HG02973 (cell line): ENCODE results near the gene ARMH3.

ENCODE experiments used
- ATAC-seq: cut with Tn5 transposase; IDR thresholded peaks from one replicate; pipeline ENCODE4 v1.9.1; 2021; ENCODE audit warnings: moderate library complexity; ENCODE audit not compliant: unreplicated experiment

Gene ARMH3

GRCh38 chr10:101902032-101902819 is 153.7 kb downstream of the ARMH3 start:
- no peak for ATAC-seq

DNA sequence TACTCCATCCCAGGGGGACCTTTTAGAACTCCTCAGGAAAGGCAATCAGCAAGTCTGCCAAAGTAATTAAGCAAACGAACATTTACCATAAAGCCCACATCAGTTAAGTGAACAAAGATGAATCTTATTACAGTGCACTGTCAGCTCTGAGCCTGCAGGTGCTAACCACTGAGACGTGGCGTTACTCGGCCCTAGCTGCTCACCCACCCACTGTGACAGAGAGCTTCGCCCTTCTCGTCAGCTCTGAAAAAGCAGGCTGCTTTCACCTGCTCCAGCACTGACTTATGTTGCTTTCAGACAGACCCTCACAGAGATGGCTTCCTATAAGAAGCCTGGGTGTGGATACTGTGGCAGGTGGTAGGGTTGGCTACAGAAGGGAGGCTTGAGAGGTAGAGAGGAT is 154.6 kb downstream of the ARMH3 start:
- ATAC-seq = peak; percentile 64

DNA sequence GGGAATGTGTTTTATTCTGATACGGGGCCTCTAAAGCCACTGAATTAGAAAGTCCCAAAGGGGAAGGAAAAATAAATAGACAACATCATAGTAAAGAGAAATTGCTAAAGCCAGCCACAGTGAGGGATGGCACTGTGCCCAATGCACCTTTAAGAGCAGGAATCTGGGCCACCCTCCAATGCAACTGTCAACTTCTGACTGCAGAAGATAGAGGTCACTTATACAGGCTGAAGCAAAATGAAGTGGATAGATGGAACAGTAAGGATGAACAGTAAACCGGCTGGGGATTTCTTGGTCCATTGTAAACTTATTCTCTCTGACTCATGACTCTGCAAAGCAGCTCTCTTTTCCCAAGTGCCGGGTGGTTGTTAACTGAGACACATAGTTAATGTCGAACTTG is 158.3 kb downstream of the ARMH3 start:
- no peak for ATAC-seq

DNA sequence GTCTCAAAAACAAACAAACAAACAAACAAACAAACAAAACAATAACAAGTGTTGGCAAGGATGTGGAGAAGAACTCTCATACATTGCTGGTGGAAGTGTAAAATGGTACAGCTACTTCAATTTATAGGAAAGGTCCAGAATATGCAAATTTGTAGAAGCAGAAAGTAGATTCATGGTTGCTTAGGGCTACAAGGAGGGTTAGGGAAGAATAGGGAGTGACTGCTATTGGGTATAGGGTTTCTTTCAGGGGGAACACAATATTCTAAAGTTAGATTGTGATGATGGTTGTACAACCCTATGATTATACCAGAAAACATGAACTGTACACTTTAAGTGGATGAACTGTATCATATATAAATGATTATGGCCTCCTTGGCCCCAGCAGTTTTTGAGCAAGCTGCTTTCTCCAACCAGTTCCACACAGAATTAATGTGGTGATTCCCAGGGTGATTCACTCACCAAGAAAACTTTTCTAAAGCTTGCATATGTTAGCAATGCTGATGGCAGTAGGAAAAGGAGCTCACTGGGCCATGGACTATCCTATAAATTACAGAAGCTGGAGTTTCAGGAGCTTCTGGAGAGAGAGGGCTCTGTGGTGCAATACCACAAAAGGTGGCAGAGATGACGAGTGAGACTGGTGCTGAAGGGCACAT is 159.6 kb downstream of the ARMH3 start:
- no peak for ATAC-seq

GRCh38 chr10:101895781-101896180 is 160.2 kb downstream of the ARMH3 start:
- ATAC-seq = no peak

DNA sequence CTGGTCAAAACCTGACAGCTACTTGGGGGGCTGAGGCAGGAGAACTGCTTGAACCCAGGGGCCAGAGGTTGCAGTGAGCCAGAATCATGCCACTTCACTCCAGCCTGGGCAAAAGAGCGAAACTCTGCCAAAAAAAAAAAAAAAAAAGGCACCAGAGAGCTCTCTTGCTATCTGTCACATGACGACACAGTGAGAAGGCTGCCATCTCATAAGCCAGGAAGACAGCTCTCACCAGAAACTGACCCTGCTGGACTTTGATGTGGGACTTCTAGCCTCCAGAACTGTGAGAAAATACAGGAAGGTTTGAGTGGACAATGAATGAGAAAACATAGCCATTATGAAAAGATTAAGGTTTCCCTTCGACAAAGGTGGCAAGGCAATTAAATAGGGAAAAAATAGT is 161.2 kb downstream of the ARMH3 start:
- ATAC-seq = no peak

- no peak for ATAC-seq
These were observed 161.7 kb downstream of the ARMH3 start for GRCh38 chr10:101894266-101894665.

DNA sequence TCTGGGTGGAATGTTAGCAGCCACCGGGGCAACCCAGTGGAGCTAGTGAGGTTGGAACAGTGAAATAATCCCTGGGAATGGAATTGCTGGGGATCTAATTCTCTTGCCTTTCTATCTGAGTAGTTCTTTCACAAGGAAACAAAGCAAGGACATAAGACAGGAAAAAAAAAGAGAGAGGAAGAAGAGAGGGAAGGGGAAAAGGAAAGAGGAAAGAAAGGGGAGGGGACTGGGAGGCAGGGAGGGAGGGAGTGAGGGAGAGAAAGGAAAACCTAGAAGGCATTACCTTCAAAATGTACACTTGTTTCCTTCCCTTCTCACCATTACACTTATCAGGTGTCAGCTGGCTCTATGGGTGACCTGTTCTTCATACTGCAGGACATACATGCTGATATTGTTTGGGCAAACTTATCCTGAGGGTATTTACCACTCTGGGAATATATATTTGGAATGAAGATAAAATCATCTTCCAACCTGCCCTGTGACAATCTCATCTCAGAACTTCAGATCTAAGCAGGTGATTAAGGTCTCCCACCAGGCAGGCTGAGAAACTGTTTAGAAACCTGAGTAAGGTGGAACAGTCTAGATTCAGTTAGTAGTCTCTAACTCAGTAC is 162.4 kb downstream of the ARMH3 start:
- ATAC-seq = no peak

DNA sequence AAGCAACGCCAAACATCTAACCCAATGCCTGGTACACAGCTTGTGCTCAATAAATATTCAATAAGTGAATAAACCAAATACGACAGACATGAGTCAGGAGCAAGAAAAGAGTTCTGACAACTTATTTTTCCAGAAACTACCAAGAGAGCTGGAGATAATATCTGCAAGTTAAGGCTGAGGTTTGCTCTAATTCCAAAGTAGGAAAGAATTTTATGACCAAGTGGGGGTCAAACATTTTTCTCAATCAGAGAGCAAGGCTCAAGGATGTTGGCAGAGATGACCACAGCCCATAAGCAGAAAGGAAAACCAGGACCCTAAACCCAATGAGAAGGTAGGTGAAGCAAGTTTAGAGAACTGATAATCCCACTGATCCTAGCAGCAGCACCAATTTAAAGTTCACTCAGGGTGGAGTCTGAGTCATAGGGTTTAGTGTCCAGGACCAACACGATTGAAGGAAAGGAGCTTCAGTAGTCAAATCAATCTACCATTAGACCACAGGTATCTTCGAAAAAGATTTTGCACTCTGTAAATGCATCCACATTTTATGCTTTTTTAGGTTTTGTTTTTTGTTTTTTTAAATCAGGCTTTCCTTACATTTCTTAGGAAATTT is 163.1 kb downstream of the ARMH3 start:
- no peak for ATAC-seq

DNA sequence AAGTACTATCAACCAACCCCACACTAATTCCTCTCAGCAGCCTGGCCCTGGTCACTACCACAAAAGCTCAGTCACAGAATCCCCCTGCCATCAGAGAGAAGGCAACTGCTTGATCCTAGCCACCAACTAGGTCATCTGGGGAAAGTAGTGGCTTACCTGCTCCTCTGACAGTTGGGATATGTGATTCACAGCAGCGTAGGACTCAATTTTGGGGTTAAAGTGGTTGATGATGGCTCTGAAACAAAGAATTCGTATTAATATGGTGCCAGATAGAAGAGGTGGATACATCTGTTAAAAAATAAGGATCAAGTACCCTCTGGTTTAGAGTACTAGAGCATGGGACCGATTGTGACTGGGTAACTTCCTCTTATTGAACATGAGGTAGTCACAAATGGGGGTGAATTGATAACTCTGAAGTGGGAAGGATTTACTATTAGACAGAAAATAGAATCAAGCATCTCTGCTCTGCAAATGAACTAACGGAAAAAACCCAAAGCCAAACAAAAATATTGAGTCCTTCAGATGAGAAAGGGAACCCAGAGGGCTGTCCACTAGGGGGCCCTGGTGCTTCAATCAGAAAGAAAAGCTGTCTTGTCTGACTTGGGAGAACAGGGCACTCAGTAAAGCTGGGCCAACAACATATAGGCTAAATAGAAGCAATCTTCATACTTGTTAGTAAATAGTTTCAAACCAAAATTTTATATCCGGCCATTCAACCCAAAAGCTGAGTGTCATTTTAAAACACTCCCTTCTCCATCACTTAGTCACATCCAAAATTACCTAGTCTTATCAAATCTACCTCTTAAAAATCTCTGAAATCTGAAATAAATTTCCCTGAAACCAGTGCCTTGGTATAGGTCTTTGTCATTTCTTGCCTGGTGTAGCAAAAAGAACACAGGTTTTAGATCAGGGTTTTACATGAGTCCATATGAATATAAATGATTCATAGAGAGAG is 166.4 kb downstream of the ARMH3 start:
- ATAC-seq = no peak

DNA sequence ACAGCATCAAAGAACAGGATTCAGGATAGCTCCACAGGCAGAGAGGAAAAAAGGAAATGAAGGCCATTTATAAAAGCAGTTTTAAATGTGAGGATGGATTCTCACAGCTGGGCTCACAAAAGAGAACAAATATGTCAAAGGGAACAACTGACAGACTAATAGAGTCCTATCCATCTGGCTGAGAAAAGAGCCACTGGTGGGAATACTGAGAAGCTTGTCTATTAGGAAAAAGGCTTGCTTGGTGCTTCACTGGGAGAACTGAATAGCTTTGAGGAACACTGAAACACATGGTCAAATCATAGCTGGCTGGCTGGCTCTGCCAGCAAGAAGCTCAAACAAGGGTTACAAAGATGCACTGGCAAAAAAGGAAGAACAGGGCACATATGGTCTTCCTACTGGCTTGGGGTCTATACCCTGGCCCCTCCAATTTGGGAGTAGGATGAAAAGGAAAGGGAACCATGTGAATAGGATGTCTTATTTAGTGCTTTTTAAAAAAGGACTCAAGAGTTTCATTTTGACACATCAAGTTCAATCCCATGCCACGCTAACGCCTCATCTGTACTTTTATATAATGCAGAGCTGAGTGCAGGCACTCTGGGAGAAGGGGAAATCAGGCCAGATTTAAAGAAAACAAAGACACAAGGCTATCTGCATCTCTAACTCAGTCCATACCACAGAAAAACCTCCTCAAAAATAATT is 167.6 kb downstream of the ARMH3 start:
- ATAC-seq = no peak

DNA sequence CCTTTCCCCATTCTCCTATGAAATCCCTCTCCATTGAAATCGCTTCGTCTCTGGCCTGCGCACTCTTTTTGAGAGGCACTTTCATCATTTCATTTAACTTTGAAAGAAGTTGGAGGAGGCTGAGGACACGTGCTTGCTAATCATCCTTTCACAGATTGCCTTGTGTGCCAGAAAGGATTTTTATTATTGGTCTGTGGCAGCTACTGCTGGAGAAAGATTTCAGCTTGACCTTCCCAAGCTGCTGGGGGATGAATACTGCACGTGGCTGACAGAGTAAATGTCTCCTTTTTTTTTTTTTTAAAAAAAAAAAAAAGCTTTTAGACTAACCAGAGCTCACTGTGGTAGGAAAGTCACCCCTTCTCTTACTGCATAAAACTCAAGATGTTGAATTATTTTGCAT is 168.2 kb downstream of the ARMH3 start:
- no peak for ATAC-seq

GRCh38 chr10:101886521-101887312 is 169.3 kb downstream of the ARMH3 start:
- no peak for ATAC-seq

DNA sequence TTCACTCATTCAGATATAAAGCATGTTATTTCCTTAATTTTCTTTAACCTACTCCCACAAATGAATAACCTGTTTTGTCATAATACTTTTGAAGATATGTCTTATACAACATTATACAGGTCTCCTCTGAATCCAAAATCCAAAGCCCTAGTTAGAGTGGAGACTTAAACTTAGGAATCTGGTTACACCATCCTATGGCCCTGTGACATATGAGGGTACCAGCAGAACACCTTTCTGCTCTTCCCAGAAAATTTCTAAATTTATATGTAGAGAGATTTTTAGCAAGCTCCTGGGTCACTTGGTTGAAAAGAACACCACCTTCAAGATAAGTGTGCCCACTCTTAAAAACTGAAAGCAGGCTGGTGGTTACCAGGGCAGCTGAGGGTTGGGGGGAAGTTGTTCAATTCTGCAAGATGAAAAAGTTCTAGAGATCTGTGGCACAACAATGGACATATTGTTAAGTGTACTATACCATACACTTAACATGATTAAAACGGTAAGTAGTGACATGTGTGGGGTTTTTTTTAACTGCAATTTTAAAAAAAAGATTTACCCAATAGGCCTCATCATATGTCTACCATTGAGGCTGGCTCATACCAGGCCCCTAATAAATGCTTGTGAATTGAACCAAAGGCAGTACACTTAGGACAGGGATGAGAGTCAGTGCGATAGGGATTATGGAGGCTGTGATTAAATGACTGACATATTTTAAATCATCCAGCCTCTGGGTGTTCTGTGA is 174.8 kb downstream of the ARMH3 start:
- no peak for ATAC-seq

DNA sequence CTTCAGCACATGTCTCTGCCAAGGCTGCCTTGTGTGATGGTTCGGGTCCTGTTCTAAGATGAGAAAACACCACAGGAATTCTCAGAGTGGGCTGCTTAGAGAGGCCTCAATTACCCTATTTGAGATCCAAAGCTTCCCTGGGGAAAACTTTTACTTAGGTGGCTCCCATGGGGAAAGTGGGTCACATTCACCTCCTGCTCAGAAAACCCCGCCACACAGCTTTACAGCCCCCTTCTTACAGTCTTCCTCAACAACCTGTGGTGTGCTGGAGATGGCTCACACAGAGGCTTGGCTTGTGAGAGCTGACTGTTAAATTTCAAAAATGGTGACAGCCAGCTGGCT is 175.8 kb downstream of the ARMH3 start:
- no peak for ATAC-seq

- no peak for ATAC-seq
These were observed 176.3 kb downstream of the ARMH3 start for GRCh38 chr10:101879456-101880231.

- no peak for ATAC-seq
These were observed 177.1 kb downstream of the ARMH3 start for GRCh38 chr10:101878869-101879268.
